Tongue (tissue), 2 donors: ENCODE measurements around the gene TMEM183A. TPM values are rescaled to one million over a fixed set of nuclear protein-coding genes. Genes with fewer than 3 reads are reported as not detected.

ENCODE experiments used
- DNase-seq: peaks from one replicate; pipeline ENCODE4 v3.0.0-alpha.2; 2015
- total RNA-seq: library from RNA; depleted of rRNA; stranded (reverse); fragments of >200 nt; gene quantifications from one replicate; pipeline ENCODE4 v1.2.3, GENCODE V29; 2014

The TMEM183A gene
- total RNA-seq, 1 donor from 2014 or later: 48.5 TPM

- DNase-seq: peak; percentile 93
Observed at GRCh38 chr1:203069030-203069747, 62.0 kb downstream of the TMEM183A start.

GRCh38 chr1:203072002-203072602 is 64.9 kb downstream of the TMEM183A start:
- no peak for DNase-seq

GRCh38 chr1:203072911-203073310 is 65.7 kb downstream of the TMEM183A start:
- no peak for DNase-seq

GRCh38 chr1:203073469-203073868 is 66.3 kb downstream of the TMEM183A start:
- no peak for DNase-seq

Other genes with a start within 250 kb of the TMEM183A start
- gene KDM5B, start 199.0 kb upstream of the TMEM183A start, total RNA-seq: 118 TPM
- not detected for gene PCAT6, start 196.4 kb upstream of the TMEM183A start, total RNA-seq
- 2.4 TPM for gene RABIF, start 118.2 kb upstream of the TMEM183A start, total RNA-seq
- 24.9 TPM for gene KLHL12, start 80.1 kb upstream of the TMEM183A start, total RNA-seq
- gene ADIPOR1, start 49.1 kb upstream of the TMEM183A start, total RNA-seq: 72.4 TPM
- 75.1 TPM for gene CYB5R1, start 40.1 kb upstream of the TMEM183A start, total RNA-seq
- gene PPFIA4, start 19.1 kb downstream of the TMEM183A start, total RNA-seq: 39.8 TPM
- 256 TPM for gene MYOG, start 78.6 kb downstream of the TMEM183A start, total RNA-seq
- gene ADORA1, start 120.4 kb downstream of the TMEM183A start, total RNA-seq: 1.8 TPM
- gene MYBPH, start 168.5 kb downstream of the TMEM183A start, total RNA-seq: 37.5 TPM
- 1.3 TPM for gene CHI3L1, start 179.3 kb downstream of the TMEM183A start, total RNA-seq
- not detected for gene CHIT1, start 222.3 kb downstream of the TMEM183A start, total RNA-seq